GM18505 (cell line): Measurements from ENCODE around the gene DLGAP1.

Source experiments
- ATAC-seq: cut with Tn5 transposase; IDR thresholded peaks from one replicate; pipeline ENCODE4 v1.9.1; 2021; ENCODE audit not compliant: unreplicated experiment
- POLR2A ChIP-seq: IDR thresholded peaks from 4 replicates; pipeline ENCODE4 v1.6.1; 2011; ENCODE audit warnings: borderline replicate concordance; ENCODE audit not compliant: insufficient read depth, insufficient read length; ENCODE audit errors: extremely low read depth

Gene DLGAP1

DNA sequence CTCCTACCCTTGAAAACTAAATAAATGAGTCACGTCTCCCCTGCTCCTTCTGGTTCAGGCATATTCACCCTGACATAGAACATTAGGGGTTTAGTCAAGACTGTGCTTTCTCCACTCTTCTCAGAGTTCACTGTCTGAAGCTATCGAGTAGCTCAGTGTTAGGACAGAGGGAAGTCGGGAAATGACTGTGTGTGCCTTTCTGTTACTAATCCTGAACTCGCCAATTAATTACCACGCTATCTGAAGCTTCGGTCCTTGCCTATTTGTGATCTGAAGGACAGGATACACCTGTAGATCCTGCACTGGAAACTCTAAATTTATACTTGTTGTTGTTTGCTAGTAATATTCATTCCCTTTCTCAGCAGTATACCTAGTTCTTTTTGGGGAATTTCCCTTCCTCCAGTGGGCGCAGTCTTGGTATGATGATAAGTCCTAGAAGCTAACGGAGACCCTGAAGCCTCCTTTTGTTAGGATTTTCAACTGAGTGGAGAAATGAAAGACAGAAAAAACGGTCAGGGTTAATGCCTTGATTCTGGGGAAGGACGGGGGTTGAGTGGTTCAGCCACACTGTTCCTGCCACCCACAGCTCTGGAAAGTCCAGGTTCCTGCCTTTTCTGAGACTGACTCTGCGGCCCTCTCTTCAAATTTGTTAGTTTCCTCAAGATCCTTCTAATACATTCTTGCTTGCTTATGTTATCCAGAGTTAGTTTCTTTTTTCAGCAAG lies 218.0 kb downstream of the DLGAP1 start:
- no peak for ATAC-seq
- no peak for TF ChIP-seq POLR2A

DNA sequence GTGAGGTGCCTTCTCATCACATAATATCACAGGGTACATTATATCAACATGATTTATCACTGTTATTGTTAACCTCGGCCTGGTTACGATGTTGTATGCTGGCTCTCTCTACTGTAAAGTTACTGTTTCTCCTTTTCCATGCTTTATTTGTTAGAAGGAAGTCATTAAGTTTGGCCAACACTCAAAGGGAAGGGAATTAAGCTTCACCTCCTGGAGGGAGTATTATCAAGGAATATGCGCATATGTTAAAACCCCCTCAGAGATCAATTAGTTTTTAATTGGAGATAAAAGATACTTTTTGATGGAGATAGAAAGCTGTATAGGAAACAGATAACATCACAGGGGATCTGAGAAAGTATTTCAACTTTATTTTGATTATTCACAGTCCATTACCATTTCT lies 221.6 kb downstream of the DLGAP1 start:
- TF ChIP-seq POLR2A, result no peak
- no peak for ATAC-seq

DNA sequence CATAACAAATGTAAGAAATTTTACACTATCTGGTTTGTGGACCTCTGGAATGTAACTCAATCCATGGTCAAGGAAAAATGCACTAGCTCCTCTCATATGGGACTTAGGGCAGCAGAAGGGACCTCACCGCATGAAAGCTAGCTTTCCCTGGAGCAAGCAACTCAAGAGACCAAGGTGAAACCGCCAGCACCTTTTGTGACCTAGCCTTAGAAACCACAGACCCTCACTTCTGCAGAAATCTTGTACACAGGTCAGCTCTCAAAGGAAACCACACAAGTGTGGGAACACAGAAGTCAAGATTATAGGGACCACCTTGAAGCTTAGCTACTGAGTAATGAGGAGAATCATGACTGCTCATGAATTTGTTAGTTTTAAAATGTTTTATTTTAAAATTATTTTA lies 222.5 kb downstream of the DLGAP1 start:
- TF ChIP-seq POLR2A, result no peak
- no peak for ATAC-seq

DNA sequence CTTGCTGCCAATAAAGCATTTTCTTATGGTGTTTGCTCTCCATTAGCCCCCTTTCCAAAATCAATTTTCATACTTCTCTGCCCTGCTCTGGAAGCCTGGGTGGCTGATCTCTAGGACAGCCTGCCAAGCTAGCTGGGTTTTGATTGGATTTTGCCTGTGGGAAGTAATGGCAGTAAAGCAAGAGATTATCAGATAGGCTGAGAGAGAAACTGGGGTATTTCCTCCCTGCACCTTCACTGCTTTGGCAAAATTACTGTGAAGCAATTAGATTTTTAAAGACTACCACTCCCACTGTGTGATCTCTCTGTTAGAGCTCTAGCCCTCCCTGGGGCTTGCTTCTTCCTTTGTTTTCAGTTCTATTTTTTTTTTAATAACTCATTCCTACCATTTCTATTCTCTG lies 223.8 kb downstream of the DLGAP1 start:
- no peak for TF ChIP-seq POLR2A
- no peak for ATAC-seq

DNA sequence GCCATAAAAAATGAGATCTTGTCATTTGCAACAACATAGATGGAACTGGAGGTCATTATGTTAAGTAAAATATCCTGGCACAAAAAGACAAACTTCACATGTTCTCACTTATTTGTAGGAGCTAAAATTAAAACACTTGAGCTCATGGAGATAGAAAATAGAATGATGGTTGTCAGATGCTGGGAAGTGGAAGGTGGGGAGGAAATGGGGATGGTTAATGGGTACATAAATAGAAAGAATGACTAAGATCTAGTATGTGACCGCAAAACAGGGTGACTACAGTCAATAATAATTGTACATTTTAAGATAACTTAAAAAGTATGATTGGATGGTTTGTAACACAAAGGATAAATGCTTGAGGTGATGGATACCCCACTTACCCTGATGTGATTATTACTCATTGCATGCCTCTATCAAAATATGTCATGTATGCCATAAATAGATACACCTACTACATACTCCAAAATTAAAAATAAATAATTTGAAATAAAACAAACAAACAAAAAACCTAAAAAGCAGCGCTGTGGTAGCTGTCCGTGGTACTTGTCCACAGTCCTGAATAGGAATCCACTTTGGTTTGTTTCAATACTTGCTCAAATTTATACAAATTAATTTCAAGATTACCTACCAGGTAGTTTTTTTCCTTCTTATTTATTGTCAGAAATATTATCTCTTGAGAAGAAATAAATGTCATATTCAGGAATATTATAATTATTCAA lies 224.5 kb downstream of the DLGAP1 start:
- ATAC-seq, result no peak
- no peak for TF ChIP-seq POLR2A

DNA sequence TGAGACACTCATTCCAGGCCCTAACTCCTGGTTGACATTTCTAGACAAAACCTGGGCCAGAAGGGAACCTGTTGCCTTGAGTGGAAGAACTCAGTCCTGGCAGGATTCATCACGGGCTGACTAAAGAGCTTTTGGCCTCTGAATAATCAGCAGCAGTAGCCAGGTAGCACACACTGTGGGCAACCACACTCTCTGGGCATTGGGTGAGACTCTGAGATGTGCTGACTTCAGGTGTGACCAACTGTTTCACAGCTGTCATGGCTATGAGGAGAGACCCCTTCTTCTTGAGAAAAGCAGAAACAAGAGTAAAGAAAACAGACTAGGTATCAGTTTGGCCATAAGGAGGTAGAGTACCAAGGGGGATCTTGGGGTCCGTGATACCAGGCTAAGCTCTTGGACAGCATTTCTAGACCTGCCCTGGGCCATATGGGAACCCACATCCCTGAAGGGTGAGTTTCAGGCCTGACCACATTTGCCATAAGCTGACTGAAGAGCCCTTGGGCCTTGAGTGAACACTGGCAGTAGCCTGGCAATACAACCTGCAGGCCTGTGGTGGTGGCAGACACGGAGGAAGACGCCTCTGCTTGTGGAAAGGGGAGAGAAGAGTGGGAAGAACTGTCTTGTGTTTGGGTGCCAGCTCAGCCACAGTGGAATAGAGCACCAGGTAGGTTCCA lies 230.9 kb downstream of the DLGAP1 start:
- ATAC-seq, result no peak

DNA sequence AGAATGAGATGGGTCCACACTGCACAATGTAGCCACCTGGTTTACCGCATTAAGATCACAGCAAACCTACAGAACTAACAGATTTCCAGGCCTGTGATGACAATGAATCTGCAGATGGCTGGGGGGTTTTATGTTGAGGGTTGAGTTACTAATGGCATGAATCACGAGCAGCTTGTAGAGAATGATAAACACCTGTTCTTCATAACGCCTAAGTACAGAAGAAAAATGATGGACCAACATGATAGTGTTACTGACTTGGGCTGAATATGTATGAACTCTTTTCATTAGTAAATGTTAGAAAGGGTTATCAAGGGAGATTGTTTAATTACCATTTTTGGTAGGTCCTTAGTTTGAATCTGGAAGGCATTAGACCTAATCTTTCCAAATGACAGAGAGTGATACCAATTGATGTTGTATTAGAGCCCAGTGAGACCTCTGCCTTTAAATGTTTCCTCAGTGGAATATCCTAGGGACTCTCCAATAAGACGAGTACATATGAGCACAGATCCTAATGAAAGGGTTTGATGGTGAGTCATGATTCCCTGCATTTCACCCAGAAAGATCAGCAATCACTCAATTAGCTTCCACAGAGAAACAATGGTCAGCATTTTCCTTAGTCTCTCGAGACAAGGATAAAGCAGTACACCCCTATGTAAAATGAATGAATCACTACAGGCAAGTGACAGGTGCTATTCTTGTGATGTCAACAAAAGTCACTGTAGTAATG lies 243.8 kb downstream of the DLGAP1 start:
- ATAC-seq, result no peak
- TF ChIP-seq POLR2A, result no peak

More for the DNA sequence above, 230.9 kb downstream of the DLGAP1 start:
- TF ChIP-seq POLR2A, result no peak

DNA sequence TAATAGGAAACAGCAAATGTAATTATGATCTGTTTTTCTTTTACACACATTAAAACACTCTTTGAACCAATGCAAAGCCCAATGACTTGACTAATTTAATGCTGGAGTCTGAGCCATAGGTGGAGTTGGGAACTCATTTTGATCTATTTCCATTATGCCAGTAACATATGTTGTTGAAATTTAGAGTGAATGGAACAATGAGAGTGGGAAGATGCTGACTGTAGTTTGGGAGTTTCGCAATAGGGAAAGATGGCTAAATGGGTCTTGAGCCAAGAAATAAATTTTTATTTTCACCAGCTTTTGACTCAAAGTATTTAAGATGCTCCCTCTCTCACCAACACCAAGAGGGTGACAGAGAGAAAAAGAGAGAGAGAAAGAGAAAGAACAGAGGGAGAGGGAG lies 246.7 kb downstream of the DLGAP1 start:
- no peak for TF ChIP-seq POLR2A
- no peak for ATAC-seq

DNA sequence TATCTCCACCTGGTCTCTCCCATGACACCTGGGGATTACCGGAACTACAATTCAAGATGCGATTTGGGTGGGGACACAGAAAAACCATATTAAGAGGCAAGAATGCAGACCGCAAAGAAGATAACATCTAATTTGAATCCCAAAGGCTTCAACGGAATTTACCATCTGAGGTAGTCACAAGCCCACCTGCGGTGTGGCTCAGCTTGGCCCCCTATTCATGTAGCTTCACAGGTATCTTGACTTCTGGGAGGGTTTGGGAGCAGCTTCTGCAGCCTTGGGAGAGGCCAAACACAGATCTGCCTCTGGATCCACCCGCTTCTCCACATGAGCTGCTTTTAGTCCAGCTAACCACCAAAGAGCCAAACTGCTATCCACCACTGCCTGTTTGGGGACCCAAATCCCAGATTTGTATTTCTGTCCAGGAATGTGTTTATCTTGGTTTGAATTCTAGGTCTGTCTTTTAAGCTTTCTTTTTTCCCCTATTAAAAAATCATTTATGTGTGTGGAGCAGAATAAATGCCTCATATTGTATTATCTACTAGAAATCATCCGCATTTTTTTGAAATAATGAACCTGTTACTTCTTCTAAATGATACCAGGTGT lies 247.6 kb downstream of the DLGAP1 start:
- no peak for TF ChIP-seq POLR2A
- no peak for ATAC-seq

DNA sequence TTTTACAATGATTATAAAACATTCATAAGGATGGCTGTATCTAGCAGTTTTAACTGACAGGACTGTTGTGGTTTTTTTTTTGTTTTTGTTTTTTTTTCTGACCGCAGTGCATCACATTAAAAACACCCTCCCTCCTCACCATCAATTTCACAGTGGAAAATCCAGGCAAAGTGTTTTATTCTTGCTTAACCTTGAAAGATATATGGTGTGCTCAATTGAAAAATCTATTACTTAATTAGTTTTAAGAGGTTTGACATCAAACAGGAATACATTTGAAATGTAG lies 250.7 kb downstream of the DLGAP1 start:
- no peak for TF ChIP-seq POLR2A
- ATAC-seq, result no peak

DNA sequence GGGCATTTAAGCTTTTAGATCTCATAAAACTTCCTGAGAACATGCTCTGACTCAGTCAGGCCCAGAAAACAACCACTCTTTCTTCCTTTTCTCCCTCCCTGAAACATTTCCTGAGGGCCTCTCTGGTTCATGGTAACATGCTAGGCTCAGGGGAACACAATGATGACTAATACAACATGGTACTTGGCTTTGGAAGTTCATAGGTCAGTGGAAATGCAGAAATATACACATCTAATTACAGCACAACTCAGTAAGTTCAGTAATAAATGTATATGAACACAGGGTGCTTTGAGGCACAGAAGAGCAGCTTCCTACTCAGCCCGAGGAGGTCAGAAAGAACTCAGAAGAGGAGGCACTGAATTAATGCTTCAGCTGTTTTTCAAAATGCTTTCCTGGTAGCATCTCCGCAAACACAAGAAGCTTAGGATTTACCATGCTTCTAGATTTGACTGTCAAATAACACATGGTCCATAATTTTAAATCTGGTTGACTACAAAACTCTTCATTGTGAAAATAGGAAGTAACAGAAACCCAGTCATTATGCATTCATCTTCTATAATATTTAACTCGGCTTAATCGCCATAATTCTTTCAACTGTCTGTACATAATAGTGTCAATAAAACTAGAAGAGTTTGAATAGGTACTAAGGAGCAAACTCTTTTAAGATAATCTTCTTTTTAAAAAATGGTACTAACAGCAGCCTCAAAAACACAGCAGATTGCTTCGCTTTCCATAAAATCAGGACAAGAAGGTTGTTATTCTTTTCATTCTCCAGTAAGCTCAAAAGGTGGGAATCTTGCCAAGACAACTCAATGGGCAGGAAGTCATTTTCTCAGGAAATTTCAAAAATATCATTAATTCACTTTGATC lies 251.3 kb downstream of the DLGAP1 start:
- ATAC-seq, result no peak
- no peak for TF ChIP-seq POLR2A

DNA sequence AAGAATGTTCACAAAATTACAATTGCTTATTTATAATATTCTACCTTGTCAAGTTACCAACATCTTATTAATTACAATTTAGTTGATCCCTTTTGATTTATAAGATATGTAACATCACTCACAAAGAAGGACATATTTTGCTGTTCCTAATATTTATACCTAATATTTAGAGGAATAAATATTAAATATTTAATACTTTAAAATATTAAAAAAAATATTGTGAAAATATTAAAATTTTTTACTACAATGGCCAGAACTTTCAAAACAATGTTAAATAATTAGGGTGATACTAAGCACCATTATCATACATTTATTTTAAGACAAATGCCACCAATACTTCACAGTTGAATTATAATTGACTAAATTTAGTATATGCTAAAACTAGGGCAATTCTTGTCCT lies 254.7 kb downstream of the DLGAP1 start:
- no peak for TF ChIP-seq POLR2A

DNA sequence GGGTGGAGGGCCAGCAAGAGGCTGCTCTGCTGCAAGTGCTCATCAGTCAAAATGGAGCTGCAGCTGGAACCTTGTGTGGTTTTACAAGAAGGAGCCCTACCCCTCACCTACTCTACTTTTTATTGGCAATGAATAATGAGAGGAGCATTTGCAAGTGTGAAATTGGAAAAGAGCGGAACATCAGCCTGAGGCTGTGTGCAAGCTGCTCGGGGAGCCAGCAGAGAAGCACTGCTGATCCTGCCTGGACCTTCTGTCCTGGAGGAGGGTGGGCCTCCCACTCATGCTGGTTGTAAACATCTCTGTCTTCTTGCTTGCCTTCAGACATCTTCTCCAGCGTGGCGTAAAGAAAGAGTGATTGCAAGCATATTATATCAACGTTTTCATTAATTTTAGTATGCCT lies 256.2 kb downstream of the DLGAP1 start:
- ATAC-seq, result no peak
- no peak for TF ChIP-seq POLR2A

More for the DNA sequence above, 254.7 kb downstream of the DLGAP1 start:
- no peak for ATAC-seq

DNA sequence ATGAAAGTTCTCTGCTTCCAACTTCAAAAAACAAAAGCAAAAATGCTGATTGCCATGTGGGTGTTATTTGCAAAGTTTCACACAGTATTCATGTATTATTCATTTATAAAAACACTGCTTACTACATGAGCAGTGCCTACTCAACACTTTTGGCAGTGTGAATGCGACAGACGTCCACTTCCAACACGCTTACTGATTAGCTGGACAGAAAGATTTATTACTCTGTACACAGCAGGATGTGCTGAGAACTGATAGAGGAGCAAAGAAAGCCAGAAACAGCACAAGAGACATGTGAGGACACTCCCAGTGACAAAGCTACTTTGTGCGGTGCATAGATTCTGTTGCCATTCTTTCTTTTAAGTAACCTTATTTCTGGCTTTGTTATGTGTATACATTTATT lies 258.8 kb downstream of the DLGAP1 start:
- no peak for ATAC-seq
- no peak for TF ChIP-seq POLR2A
